ENCODE results near the gene ACAP1.

Gene ACAP1, protein sequence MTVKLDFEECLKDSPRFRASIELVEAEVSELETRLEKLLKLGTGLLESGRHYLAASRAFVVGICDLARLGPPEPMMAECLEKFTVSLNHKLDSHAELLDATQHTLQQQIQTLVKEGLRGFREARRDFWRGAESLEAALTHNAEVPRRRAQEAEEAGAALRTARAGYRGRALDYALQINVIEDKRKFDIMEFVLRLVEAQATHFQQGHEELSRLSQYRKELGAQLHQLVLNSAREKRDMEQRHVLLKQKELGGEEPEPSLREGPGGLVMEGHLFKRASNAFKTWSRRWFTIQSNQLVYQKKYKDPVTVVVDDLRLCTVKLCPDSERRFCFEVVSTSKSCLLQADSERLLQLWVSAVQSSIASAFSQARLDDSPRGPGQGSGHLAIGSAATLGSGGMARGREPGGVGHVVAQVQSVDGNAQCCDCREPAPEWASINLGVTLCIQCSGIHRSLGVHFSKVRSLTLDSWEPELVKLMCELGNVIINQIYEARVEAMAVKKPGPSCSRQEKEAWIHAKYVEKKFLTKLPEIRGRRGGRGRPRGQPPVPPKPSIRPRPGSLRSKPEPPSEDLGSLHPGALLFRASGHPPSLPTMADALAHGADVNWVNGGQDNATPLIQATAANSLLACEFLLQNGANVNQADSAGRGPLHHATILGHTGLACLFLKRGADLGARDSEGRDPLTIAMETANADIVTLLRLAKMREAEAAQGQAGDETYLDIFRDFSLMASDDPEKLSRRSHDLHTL

DNA sequence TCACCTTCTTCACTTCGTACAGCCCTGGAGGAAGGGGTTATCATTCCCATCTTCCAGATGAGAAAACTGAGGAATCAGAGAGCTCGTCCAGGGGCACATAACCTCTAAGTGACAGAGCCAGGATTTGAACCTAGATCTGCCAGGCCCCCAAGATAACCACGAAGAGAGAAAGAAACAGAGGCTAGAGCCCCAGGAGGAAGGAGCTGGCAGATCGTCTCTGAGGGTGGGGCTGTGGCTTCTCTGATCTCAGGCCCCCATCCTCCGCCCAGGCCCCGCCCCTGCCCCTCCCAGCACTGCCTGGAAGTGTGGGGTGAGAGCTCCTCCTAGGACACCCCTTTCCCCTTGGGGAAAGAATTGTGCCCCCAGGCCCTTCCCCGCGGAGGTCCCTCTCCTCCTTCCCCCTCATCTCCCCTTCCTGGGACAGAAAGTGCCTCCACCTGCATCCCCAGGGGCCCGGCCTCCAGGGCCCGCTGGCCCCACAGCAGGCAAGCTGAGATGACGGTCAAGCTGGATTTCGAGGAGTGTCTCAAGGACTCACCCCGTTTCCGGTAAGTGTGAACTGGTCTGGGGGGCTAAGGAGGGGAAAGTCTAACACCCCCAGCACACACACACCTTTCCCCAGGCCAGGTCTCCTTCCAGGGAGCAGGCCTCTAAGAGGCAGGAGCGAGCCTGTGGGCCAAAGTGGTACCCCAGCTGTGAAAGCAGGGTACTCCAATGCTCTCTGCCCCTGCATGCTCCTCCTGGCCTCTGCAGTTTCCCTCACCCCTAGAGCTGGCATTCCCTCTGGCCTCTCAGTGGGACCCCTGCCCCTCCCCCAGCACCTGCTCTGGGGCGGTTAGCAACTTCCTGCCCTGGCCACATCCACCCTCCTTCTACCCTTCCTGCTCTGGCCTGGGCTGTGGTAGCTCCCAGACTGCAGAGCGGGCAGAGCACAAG lies at the start of gene ACAP1:
TSS of gene ACAP1 (plus strand) at position 290 of the 936 bp plus-strand sequence. CDS start at position 496, 206 bp downstream.
- DNase-seq, result peak; percentile 73

DNA sequence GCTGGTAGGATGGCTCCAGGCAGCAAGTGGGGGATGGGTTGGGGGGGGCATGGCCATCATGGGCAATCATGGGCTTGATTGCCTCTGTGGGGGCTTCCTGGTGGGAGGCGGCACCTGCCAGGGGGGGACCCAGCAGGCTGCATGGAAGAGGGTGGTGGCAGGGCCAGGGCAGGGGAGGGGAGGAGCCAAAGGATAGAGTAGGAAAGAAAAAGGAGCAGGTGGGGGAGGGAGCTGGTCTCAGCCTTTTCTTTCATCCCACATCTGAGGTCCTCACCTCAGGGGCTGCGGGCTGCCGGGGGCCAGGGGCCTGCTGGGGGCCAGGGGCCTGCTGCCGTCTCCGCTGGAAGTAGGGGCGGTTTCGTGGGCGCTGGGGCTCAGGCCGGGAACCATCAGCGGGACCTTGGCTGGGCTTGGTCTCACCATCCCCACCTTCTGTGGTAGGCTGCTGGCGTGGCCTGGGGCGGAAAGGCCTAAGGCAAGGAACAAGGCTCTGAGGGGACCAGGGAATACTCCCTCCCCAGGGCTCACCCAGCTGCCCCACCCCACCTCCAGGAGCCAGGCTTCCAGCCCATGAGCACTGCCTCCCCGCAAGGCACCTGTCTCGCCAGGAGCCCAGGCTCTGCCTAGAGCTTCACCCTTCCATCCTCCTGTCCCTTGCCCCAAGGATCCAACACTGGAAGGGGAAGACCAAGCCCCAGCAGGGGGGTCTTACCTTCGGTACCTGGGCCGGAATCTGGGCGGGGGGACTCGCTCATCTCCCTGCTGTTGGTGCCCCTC lies 46.9 kb upstream of the ACAP1 start:
- DNase-seq, result no peak

DNA sequence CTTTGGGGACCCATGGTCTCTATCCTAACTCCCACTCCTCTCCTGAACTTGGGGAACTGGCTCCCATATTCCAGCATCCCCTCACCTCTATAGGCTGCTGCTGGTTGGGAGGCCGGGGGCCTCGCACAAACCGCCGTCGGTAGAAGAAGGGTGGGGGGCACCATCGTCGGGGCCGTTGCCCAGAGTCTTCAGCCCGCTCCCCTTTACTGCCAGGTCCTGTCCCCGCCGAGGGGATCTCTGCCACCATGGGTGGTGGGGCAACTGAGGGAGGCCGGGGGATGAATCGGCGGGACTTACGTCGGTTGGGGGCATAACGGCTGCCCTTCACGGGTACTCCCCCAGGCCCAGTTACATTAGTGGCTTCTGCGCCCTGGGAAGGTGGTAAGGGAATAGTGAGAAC lies 46.2 kb upstream of the ACAP1 start:
- no peak for DNase-seq

DNA sequence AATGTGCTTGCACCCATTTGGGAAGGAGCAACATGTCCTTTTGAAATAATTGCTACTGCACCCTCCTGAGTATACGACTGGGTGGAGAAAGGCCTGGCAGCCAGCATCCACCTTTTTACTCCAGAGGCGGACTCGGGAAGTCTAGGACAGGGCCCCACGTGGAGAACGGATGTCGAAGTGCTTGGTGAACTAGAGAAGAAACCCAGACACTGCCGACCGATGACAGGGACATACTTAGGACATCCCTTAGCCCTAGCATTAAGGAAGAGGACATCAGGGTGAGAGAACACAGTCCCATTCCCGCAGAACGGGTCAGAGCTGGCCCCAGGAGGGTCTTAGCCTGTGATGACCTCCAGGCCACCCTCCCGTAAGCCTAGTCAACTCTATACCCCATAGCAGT lies 45.6 kb upstream of the ACAP1 start:
- no peak for DNase-seq

DNA sequence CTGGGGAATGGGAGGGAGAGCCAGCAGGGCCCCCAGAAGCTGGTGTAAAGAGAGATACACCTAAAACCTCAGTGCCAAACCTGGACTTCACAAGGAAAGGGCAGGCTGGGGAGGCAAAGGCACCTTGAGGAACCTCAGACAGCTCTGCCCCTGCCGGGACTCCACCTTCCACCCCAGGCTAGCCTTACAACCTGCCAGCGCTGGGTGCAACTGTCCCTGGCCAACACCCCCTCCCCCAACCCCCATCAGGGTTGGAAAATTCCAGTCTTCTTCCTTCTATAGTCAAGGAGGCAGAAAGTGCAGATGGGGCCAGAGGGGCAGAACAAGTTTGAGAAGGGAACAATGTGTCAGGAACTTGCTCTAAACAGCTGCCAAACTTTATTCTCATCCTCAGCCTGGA lies 44.1 kb upstream of the ACAP1 start:
- DNase-seq, result no peak

DNA sequence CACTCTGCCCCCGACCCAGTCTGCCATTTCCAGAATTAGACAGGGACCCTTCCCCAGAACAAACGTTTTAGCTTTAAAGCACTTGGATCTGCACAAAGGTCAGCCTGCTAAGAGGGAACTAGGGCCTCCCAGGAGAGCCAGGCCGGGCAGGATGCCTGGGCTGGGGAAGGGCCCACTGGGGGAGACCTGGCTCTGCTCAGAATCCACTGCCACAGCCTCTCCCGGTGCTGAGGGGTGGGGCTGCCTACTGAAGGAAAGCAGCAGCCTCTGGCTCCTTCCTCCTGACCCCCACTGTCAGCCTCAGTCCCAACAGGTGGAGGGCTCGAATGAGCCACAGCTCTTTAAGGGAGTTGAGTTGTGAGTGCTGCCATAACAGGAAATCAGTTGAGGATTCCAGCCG lies 43.6 kb upstream of the ACAP1 start:
- no peak for DNase-seq

DNA sequence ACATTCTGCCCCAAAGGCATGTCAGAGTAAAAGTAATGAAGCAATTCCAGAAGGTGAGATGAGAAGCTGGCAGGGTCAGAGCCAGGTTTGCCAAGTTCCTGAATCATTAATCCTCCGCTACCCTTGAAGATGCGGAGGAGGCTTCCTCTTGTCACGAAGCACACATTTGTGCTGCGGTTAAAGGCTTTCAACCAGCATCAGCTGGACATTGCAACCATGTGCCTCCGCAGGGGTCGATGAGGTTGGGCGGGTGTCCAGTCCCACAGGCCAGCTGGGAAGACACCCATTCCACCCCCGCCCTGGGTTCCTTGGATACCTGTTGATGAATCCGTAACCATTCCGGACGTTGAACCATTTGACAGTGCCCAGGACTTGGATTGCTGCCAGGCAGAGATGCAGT lies 43.2 kb upstream of the ACAP1 start:
- no peak for DNase-seq

DNA sequence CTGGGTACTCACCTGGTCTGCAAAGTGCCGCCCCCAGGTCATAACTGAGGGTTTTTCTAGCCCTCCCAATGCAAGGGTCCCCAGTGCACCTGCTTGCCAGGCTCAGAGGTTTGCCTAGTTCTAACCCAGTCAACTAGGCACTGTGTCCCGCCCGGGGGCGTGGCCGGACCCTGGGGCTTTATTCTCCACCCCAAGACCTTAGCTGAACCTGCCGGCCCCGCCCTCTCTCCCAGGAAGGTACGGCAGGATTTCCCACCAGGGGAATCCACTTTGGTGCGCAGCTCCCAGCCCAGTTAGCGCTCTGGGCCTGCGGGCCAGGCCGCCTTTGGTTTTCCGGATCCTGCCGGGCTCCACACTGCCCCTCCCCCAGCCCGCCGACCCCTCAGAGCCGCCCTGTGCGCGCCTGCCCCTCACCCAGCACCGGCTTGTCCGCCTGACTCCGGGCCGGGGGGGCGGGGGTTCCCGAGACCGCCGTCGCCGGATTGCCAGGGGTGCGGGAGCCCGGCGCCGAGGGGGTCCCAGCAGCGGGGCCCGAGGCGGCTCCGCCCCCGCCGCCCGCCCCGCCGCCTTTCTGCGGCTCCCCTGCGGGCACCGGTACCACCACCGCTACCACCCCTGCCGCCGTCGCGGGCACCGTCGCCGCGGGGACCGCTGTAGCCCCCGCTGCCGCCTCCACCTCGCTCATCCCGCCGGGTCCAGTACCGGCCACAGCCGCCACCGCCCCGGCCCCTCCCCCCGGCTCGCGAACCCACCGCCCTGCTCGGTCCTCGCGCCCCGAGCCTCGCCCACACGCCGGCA lies 42.3 kb upstream of the ACAP1 start:
- DNase-seq, result no peak

DNA sequence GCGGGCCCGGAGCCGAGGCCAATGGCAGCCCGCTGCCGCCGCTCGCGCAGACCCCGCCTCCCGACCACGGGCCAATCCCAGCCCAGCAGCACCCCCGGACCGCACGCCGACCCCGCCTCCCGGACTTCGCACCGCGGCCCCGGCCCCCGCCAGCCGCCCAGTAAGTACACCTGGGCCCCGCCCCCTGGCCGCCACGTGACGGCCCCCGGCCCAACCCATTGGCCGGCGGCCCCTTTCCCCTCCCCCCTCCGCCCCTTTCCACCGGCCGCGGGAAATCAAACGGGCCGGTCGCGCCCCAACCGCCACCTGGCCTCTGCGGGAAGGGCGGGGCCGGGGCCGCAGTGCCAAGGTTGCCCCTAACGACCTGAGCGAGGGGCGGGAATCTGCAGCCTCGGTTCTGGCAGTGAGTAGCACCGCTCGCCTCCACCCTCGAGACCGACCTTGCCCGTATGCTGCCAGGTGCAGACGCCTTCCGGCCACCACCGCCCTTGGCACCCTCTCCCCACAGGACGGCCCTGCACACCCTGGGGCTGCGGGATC lies 41.6 kb upstream of the ACAP1 start, which contains the start of gene YBX2:
TSS of gene YBX2 (minus strand) at position 26 of the 540 bp plus-strand sequence. CDS start 139 bp downstream, outside the sequence.
- peak; percentile 55 for DNase-seq

DNA sequence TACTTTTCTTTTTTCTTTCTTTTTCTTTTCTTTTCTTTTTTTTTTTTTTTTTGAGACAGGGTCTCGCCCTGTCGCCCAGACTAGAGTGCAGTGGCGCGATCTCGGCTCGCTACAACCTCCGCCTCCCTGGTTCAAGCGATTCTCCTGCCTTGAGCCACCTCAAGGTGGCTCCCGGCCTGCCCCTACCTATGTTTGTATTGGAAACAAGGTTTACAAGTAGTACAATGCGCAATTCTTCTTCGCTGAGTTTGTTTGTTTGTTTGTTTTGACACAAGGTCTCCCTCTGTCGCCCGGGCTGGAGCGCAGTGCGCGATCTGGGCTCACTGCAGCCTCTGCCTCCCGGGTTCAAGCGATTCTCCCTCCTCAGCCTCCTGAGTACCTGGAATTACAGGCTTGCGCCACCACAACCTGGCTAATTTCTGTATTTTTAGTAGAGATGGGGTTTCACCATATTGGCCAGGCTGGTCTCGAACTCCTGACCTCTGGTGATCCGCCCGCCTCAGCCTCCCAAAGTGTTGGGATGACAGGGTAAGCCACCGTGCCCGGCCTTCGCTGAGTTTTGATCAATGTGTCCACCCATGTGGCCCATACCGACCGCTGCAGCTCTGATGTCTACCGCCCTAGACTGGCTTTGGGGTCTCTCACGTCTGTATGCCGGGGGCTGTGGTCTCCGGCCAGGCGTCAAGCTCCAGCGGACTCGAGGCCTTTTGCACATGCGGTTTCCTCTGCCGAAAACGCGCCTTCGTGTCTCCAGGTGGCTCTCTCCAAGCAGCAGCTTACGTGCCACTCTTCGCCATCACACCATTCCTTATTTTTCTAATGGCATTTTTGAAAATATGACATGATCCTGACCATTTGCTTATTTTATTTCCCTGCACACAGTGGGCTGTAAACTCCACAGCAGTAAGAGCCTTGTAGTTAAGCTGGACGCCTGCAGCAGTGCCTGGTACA lies 40.8 kb upstream of the ACAP1 start:
- DNase-seq, result no peak

DNA sequence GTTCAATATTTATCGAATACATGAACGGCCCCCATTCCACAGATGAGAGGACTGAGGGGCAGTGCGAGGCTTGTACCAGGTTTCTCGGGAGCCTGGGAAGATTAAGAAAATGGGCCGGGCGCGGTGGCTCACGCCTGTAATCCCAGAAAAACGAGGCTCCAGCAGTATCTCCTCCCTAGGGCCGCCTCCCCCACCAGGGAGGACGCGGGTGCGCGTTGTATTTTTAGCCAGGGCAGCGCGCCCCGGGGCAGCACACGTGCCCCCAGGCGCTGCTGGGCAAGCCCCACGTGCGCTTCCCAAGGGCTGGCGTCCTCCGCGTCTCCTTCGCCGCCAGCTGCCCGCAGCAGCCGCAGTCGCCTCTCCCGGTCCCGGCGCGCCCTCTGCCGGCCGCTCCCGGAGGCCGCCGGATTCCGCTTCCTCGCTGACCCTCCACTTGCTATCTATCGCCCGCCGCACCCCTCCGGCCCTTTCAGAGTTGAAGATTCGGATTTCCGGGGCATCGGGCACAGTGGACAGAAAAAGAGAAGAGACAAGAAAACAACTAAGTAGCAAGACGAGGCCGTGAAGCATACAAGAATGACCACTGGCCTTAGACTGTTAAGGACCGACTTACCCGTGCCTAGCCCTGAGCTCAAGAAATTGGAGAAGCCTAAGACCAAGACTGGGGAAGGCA lies 40.0 kb upstream of the ACAP1 start:
- peak; percentile 42 for DNase-seq

DNA sequence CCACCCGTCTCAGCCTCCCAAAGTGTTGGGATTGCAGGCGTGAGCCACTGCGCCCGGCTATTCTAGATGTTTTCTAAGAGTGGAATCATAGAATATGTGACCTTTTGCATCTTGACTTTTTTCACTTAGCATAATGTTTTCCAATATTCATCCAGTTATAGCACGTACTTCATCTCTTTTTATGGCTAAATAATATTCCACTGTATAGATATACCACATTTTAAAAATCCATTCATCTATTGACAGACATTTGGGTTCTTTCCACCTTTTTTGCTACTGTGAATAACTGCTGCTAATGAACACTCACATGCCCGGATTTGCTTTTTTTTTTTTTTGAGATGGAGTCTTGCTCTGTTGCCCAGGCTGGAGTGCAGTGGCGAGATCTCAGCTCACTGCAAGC lies 32.1 kb upstream of the ACAP1 start:
- DNase-seq, result no peak

DNA sequence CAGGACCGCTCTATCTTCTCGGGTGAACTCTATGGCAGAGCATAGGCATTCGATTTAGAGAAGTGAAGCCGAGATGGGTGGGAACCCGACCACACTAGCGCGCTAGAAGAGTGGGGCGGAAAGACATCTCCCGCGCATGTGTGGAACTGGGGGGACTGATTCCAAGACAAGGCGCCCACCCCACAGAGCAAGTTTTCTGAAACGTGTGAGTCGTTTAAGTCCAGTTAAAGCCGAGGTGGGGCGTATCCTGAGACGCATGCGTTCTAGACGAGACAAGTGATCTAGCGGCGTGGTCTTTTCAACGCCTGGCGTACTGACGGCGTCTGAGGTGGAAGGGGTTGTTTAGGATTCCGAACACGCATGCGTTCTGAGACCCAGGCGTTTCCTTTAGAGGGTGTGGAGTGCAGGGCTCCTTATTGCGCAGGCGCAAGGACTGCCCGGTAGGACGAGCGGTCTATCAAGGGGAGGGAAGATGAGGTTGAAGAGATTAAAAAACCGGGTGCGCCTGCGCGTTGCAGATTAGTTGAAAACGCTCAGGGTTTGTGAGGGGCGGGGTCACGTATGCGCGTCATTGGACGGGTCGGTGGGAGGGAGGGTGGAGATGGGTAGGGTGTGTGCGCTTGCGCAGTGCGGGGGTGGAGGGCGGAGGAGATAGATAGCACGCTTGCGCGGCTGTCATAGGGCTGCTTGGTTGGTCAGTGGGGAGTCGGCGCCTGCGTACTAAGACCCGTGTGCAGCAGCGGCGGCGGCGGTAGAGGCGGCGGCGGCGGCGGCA lies 29.2 kb upstream of the ACAP1 start, which contains the start of gene EIF5A:
TSS of gene EIF5A (plus strand) at position 718 of the 775 bp plus-strand sequence. CDS start 2,008 bp downstream, outside the sequence.
- peak; percentile 100 for DNase-seq

DNA sequence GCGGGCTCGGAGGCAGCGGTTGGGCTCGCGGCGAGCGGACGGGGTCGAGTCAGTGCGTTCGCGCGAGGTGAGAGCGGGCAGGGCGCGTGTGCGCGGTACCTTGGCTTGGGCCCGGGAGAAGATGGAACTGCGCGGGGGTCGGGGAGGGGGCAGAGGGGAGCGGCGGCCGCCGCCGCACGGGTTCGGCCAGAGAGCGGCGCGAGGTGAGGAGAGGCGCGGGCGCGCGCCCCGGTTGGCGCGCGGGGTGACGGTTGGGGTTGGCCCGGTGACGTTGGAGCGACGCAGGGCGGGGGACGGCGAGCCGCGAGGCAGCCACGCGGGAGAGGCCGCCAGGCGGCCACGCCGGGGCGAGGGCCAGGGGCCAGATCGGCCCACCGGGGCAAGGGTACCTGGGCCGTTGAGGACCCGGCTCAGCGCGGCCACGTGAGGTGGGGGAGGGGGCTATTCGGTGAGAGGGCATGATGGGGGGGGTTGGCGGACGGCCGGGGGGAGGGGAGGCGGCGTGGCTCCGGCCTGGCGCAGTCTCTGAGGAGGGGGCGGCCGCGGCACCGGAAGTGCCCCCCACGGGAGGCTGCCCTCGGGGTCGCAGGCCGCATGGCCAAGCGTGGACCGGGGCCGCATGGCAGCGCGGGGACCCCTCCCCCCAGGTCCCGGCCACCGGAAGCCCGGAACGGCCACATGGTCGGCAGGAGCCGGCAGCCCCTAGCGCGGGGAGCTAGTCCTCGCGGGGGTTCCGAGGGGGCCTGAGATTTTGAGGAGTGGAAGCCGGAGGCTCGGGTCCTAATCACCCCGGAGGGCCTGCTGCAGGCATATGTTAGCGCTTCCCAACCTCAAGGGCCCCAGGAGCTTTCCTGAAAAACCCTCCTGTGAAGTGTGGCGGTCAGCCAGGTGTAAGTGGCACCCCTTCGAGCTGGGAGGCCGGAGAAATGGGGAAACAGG lies 28.4 kb upstream of the ACAP1 start:
- DNase-seq, result peak; percentile 43

DNA sequence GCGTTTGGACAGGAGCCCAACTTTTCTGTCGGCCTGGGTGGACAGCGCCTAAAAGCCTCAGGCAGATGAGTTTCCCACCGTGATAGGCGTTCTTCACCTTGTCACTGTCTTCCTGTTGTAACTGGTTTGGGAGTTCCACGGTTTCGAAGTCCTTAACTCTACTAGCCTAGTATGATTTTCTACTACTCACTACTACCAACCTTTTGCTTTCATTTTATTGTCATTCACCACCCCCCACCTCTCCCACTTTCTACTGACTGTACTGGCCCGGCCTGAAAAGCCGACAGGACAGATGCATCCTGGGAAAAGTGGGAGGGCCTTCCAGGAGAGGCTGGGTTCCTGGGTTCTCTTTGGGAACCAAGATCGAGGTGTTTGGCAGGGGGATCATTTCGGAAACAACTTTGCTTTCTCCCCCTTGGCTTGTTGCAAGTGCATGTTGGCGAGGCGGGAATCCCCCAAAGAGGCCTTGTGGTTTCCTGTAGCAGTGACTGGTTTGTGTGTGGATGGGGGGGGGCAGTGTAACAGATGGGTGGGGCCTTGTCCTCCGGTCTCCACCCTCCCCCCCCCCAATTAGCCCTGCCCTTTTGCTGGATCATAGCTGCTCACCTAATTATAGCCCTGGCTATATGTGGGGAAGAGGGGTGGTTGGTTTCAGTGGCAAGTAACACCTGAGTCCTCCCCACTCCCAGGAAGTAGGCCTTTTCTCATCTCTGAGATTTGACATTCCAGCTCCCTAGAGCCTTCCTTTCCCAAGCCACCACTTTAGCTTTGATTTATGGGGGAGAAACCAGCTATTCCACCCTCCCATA lies 27.5 kb upstream of the ACAP1 start:
- peak; percentile 77 for DNase-seq

DNA sequence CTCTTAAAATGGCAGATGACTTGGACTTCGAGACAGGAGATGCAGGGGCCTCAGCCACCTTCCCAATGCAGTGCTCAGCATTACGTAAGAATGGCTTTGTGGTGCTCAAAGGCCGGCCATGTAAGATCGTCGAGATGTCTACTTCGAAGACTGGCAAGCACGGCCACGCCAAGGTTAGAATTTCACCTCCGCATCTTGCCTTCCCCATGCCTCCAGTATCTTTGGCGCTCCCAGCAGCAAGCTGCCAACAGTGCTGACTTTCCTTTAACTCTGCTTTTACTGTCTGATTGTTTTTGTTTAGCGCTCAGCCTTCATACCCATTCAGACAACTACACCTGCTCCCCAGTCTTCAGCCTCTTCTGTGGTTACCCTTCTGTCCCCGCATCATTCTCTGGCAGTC lies 26.7 kb upstream of the ACAP1 start:
- no peak for DNase-seq
